ENCODE results near the gene UBE2G1. TPM values are rescaled to one million over a fixed set of nuclear protein-coding genes. Genes with fewer than 3 reads are reported as not detected.
"Not testable (repeated sequence)": the region's sequence is repeated elsewhere in the genome, so short reads cannot be mapped to it uniquely, and the experiment has no call there.

UBE2G1 gene
- total RNA-seq, 1 donor from 2014 or later = 71.6 TPM

GRCh38 chr17:4375796-4376440 is 9.4 kb upstream of the UBE2G1 start:
- intact Hi-C loops (cut with micrococcal nuclease) = loop anchor here (1.0 to 2.0 kb wide), 2 partner anchors 10 to 233 kb away; partner anchors contain the start of genes CYB5D2, UBE2G1 and ZZEF1

- intact Hi-C loops (cut with micrococcal nuclease) = loop anchor here (1.0 to 2.0 kb wide), 2 partner anchors 9 to 232 kb away; partner anchors contain the start of genes CYB5D2, UBE2G1 and ZZEF1
Measured at GRCh38 chr17:4375039-4375748, 8.7 kb upstream of the UBE2G1 start.

GRCh38 chr17:4369557-4370230 is 3.2 kb upstream of the UBE2G1 start:
- intact Hi-C loops (cut with micrococcal nuclease) = loop anchor here (5.0 kb wide), 2 partner anchors 428 to 1657 kb away; partner anchors contain the start of genes CLUH and PSMB6

- intact Hi-C loops (cut with micrococcal nuclease) = loop anchor here (5.0 kb wide), 2 partner anchors 429 to 1656 kb away; partner anchors contain the start of genes CLUH and PSMB6
Measured at GRCh38 chr17:4368341-4368740, 1.9 kb upstream of the UBE2G1 start.

- intact Hi-C loops (cut with micrococcal nuclease) = loop anchor here (5.0 kb wide), 2 partner anchors 430 to 1655 kb away; partner anchors contain the start of genes CLUH and PSMB6
Measured at GRCh38 chr17:4367177-4367576, 702 bp upstream of the UBE2G1 start.

GRCh38 chr17:4365628-4366326 is 698 bp downstream of the UBE2G1 start:
- intact Hi-C loops (cut with micrococcal nuclease) = loop anchor here (1.0 to 5.0 kb wide), 11 partner anchors 10 to 1653 kb away; partner anchors contain the start of genes CLUH, CYB5D2, MED11 and MYBBP1A

GRCh38 chr17:4365103-4365627 is 1.3 kb downstream of the UBE2G1 start:
- intact Hi-C loops (cut with micrococcal nuclease) = loop anchor here (1.0 to 5.0 kb wide), 4 partner anchors 61 to 1653 kb away; partner anchors contain the start of genes CLUH and PSMB6

GRCh38 chr17:4364622-4365041 is 1.8 kb downstream of the UBE2G1 start:
- intact Hi-C loops (cut with micrococcal nuclease) = loop anchor here (1.0 to 5.0 kb wide), 4 partner anchors 60 to 1652 kb away; partner anchors contain the start of genes CLUH and PSMB6

- intact Hi-C loops (cut with micrococcal nuclease) = no loop called here
Measured at GRCh38 chr17:4362141-4362540, 4.3 kb downstream of the UBE2G1 start.

GRCh38 chr17:4358154-4358553 is 8.3 kb downstream of the UBE2G1 start:
- intact Hi-C loops (cut with micrococcal nuclease) = no loop called here

GRCh38 chr17:4357671-4358070 is 8.8 kb downstream of the UBE2G1 start:
- intact Hi-C loops (cut with micrococcal nuclease) = no loop called here

GRCh38 chr17:4357030-4357628 is 9.3 kb downstream of the UBE2G1 start:
- intact Hi-C loops (cut with micrococcal nuclease) = no loop called here

- intact Hi-C loops (cut with micrococcal nuclease) = no loop called here
Measured at GRCh38 chr17:4354862-4355514, 11.5 kb downstream of the UBE2G1 start.

GRCh38 chr17:4354206-4354605 is 12.3 kb downstream of the UBE2G1 start:
- intact Hi-C loops (cut with micrococcal nuclease) = no loop called here

- intact Hi-C loops (cut with micrococcal nuclease) = not testable (repeated sequence)
Measured at GRCh38 chr17:4350214-4350613, 16.3 kb downstream of the UBE2G1 start.

GRCh38 chr17:4345581-4346252 is 20.8 kb downstream of the UBE2G1 start:
- intact Hi-C loops (cut with micrococcal nuclease) = no loop called here

GRCh38 chr17:4344926-4345325 is 21.5 kb downstream of the UBE2G1 start:
- intact Hi-C loops (cut with micrococcal nuclease) = no loop called here

GRCh38 chr17:4342535-4342934 is 23.9 kb downstream of the UBE2G1 start:
- intact Hi-C loops (cut with micrococcal nuclease) = no loop called here

GRCh38 chr17:4341616-4341977 is 24.9 kb downstream of the UBE2G1 start:
- intact Hi-C loops (cut with micrococcal nuclease) = no loop called here

Measured in T-helper 1 cell treated with Interleukin-12 subunit alpha and Interleukin-12 subunit beta and Interleukin-4 antibody, amounts not matched to agents 30 ng/mL and 1 ng/mL, for 36 hours (primary cell).